Measurements from ENCODE around the gene CACNA1A. TPM values are rescaled to one million over a fixed set of nuclear protein-coding genes. Genes with fewer than 3 reads are reported as not detected.

The CACNA1A gene
- polyA plus RNA-seq, 2 of the 4 experiments (the other 2 are of a cell fraction) = 0.27 to 0.71 TPM

DNA sequence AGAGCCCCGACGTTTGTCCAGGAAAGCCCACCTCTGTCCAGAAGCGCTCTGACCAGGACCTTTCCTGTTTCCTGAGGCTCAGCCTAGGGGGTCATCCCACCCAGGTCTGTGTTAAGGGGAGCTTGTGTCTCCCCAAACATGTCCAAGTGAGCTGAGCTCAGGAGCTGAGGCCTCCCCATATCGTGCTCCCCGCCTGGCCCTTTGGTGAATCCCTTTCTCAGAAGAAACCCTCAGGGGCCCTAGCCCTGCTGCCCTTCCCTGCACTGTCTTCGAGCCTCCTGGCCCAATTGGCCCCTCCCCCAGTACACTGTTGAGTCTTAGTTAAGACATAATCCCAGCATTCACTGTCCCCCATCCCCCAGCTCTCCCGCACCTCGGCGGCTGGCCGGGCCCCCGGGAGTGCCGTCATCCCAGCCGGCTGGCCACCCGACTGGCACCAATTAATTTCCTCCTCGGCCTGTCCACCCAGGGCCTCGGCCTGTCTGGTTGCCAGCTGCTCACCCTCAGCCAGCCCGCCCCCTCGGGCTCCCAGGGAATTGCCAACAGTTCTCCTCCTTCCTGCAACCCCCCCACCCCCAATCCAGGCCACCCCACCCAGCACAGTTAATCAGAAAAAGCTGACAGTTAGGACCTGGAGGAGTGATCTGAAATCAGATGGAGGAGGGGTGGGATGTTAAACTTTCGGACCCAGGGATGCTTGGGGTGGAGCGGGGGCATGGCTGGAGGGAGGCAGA, 342.5 kb downstream of the CACNA1A start (continued):
- TF ChIP-seq, protein P1, sequence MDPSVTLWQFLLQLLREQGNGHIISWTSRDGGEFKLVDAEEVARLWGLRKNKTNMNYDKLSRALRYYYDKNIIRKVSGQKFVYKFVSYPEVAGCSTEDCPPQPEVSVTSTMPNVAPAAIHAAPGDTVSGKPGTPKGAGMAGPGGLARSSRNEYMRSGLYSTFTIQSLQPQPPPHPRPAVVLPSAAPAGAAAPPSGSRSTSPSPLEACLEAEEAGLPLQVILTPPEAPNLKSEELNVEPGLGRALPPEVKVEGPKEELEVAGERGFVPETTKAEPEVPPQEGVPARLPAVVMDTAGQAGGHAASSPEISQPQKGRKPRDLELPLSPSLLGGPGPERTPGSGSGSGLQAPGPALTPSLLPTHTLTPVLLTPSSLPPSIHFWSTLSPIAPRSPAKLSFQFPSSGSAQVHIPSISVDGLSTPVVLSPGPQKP (IDR thresholded peaks at IDR 0.05; ENCODE audit: low read depth, low read length) = no peak
- TF ChIP-seq MAZ (IDR thresholded peaks at IDR 0.05; ENCODE audit: borderline replicate concordance, low read depth, low read length) (no peak), EHMT2 (IDR thresholded peaks at IDR 0.05; ENCODE audit: low read depth) (no peak), ZSCAN20 (CRISPR knock-in tag; IDR thresholded peaks at IDR 0.05) (no peak), ZNF302 (CRISPR knock-in tag; IDR thresholded peaks at IDR 0.05) (no peak), PHF8 (IDR thresholded peaks at IDR 0.05; ENCODE audit: borderline replicate concordance, low read depth) (no peak)

DNA sequence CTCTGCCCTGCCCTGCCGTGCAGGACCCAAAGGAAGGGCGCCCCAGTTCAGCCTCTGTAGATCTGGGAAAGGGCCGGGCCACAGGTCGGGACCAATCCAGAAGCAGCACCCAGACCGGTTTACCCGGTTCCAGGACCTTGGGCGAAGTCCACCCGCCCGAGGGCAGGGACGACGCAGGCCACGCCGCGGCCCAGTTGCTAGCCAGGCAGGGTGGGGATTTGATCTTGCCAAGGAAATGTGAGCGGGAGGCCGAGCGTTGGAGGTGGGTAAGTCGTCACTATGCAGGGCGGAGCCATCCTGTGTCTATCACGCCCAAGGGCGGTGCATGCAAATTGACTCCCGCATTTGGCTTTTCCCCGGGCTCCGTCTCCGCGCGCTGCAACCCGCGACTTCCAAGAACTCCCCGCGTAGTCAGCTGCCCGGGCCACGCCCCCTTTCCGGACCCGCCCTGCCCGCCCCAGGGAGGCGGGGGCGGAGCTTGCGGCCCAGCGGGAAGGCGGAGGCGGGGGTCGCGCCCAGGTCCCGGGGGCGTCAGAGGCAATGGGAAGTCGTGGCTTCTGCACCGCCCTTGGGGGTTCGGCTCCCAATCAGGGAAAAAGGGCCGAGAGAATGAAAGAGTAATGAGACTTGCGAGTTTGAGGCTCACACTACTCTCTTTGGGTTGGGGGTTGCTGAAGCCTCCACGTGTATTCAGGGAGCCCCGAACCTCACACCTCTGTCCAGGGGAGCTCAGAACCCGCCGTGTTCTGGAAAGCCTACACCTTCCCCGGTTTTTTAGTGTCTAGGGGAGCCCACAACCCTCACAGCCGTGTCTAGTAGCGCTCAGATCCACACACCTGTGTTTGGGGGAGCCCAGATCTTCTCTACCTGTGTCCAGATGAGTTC, 343.3 kb downstream of the CACNA1A start:
- no peaks in the 10 kb centered on the region for H3K9me3 ChIP-seq
- DNase-seq (ENCODE audit: low read depth in 1 of 2, low spot score in 1 of 2) (peak in 1 of 2 experiments; percentile 99), FAIRE-seq (no peak), ATAC-seq (peak; percentile 62 to 69)
- H3K27ac ChIP-seq = peak overlapping the region; percentile 100
- H3K4me3 ChIP-seq = peak overlapping the region; percentile 42
- TF ChIP-seq POLR2A (IDR thresholded peaks at IDR 0.05; ENCODE audit: low read length) (peak; percentile 55), JUNB (IDR thresholded peaks at IDR 0.05) (no peak), HOXB5 (CRISPR knock-in tag; IDR thresholded peaks at IDR 0.05) (0 out of 2 replicates have a peak, but pooled peaks have one; percentile 54), JUN (IDR thresholded peaks at IDR 0.05) (peak; percentile 36 to 39; a peak in 4 of 5 replicates), KDM5A (IDR thresholded peaks at IDR 0.05) (no peak), MYC (IDR thresholded peaks at IDR 0.05; ENCODE audit: borderline replicate concordance, low read length) (0 out of 2 replicates have a peak, but pooled peaks have one; percentile 25), EHF (CRISPR knock-in tag; IDR thresholded peaks at IDR 0.05) (no peak), HEYL (CRISPR knock-in tag; IDR thresholded peaks at IDR 0.05) (no peak), HOXA7 (CRISPR knock-in tag; IDR thresholded peaks at IDR 0.05) (peak; percentile 52; the same call in 1 of the 2 replicates), RFX5 (IDR thresholded peaks at IDR 0.05) (0 out of 2 replicates have a peak, but pooled peaks have one; percentile 30), SREBF2 (IDR thresholded peaks at IDR 0.05) (no peak)
- TF ChIP-seq, protein P1 (IDR thresholded peaks at IDR 0.05; ENCODE audit: low read depth, low read length) = no peak
- TF ChIP-seq, protein P2, sequence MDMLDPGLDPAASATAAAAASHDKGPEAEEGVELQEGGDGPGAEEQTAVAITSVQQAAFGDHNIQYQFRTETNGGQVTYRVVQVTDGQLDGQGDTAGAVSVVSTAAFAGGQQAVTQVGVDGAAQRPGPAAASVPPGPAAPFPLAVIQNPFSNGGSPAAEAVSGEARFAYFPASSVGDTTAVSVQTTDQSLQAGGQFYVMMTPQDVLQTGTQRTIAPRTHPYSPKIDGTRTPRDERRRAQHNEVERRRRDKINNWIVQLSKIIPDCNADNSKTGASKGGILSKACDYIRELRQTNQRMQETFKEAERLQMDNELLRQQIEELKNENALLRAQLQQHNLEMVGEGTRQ (IDR thresholded peaks at IDR 0.05) = peak; percentile 19; the same call in 1 of the 2 replicates
- TF ChIP-seq, protein P3, sequence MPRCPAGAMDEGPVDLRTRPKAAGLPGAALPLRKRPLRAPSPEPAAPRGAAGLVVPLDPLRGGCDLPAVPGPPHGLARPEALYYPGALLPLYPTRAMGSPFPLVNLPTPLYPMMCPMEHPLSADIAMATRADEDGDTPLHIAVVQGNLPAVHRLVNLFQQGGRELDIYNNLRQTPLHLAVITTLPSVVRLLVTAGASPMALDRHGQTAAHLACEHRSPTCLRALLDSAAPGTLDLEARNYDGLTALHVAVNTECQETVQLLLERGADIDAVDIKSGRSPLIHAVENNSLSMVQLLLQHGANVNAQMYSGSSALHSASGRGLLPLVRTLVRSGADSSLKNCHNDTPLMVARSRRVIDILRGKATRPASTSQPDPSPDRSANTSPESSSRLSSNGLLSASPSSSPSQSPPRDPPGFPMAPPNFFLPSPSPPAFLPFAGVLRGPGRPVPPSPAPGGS (IDR thresholded peaks at IDR 0.05) = peak; percentile 53; the same call in 1 of the 3 replicates
- TF ChIP-seq, protein P4, sequence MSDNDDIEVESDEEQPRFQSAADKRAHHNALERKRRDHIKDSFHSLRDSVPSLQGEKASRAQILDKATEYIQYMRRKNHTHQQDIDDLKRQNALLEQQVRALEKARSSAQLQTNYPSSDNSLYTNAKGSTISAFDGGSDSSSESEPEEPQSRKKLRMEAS (IDR thresholded peaks at IDR 0.05) = peak; percentile 77
- TF ChIP-seq, protein P5, sequence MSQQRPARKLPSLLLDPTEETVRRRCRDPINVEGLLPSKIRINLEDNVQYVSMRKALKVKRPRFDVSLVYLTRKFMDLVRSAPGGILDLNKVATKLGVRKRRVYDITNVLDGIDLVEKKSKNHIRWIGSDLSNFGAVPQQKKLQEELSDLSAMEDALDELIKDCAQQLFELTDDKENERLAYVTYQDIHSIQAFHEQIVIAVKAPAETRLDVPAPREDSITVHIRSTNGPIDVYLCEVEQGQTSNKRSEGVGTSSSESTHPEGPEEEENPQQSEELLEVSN (IDR thresholded peaks at IDR 0.05; ENCODE audit: borderline replicate concordance, low read depth) = peak; percentile 51; the same call in 1 of the 2 replicates
- peaks cover 59% of the 10 kb centered on the region for H3K4me1 ChIP-seq
- ChIA-PET POLR2A (interaction anchor here (0.6 to 5.4 kb wide), 7 partner anchors 8 to 109 kb away, joined by 3 to 72 read pairs (median 4); partner anchors contain the start of genes IER2 and STX10), CTCF (interaction anchor here (0.5 to 3.0 kb wide), 9 partner anchors 8 to 188 kb away, joined by 3 to 10 read pairs (median 5); partner anchors contain the start of genes IER2 and STX10)
- H3K4me2 ChIP-seq = peak overlapping the region; percentile 99
- WGBS (ENCODE audit: missing lambda C conversion rate) = 4% methylated on average over 16 of the region's 58 CpGs
